Cerebellar nuclear complex (tissue), 1 donor: ENCODE data around the gene GPR55.

Experiments used
- DNase-seq, 2 experiments: peaks; one replicate each; lab custom pipeline; 2025; lab: John Stamatoyannopoulos, UW

Gene GPR55

GRCh38 chr2:230919240-230919639, 5.8 kb downstream of the GPR55 start:
- DNase-seq, result no peak

- DNase-seq, result no peak
Observed at GRCh38 chr2:230916218-230916617, 8.8 kb downstream of the GPR55 start.

- DNase-seq, result no peak
Observed at GRCh38 chr2:230915319-230915718, 9.7 kb downstream of the GPR55 start.

GRCh38 chr2:230914886-230915285, 10.2 kb downstream of the GPR55 start:
- no peak for DNase-seq

- no peak for DNase-seq
Observed at GRCh38 chr2:230913406-230914143, 11.5 kb downstream of the GPR55 start.

GRCh38 chr2:230912724-230913123, 12.3 kb downstream of the GPR55 start:
- no peak for DNase-seq

GRCh38 chr2:230912046-230912445, 13.0 kb downstream of the GPR55 start:
- no peak for DNase-seq

- no peak for DNase-seq
Observed at GRCh38 chr2:230910546-230911177, 14.4 kb downstream of the GPR55 start.

- DNase-seq, result no peak
Observed at GRCh38 chr2:230909841-230910545, 15.0 kb downstream of the GPR55 start.

- DNase-seq, result no peak
Observed at GRCh38 chr2:230908595-230909191, 16.3 kb downstream of the GPR55 start.

- DNase-seq, result no peak
Observed at GRCh38 chr2:230908092-230908594, 16.9 kb downstream of the GPR55 start.

GRCh38 chr2:230907361-230908091, 17.5 kb downstream of the GPR55 start:
- no peak for DNase-seq

GRCh38 chr2:230906471-230907230, 18.4 kb downstream of the GPR55 start:
- DNase-seq, result no peak

- DNase-seq, result no peak
Observed at GRCh38 chr2:230905448-230906421, 19.3 kb downstream of the GPR55 start.

GRCh38 chr2:230904856-230905447, 20.1 kb downstream of the GPR55 start:
- DNase-seq, result no peak

- DNase-seq, result no peak
Observed at GRCh38 chr2:230903231-230904150, 21.6 kb downstream of the GPR55 start.

GRCh38 chr2:230902180-230902899, 22.7 kb downstream of the GPR55 start:
- DNase-seq, result no peak

- no peak for DNase-seq
Observed at GRCh38 chr2:230901006-230901405, 24.0 kb downstream of the GPR55 start.
